Measurements from ENCODE around the gene OGFRL1.

Gene OGFRL1

GRCh38 chr6:71324194-71324785, 35.7 kb downstream of the OGFRL1 start:
- no peak for DNase-seq
- in situ Hi-C loops (cut with HindIII; ENCODE audit: low pct_ligation_motif_present, low pct_unique_long_range_greater_than_20kb, low sequenced_read_pairs), result no loop called here

DNA sequence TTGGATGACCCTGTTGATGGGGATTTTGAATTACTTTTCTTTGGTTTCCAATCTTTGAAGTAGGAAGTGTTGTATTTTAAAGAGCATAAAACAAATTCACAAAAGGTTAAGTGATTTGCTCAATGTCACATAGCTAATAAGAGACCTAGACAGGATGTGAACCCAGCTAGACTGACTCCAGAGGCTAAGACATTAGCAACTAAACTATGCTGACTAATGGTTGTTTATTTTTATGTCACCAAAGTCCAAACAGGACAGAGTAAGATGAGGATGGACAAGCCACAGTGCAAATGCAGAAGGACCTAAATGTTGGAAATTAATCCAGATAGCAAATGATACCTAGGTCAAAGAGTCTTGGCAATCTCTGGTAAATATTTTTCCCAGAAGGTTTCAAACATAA, 38.0 kb downstream of the OGFRL1 start:
- DNase-seq, result no peak
- in situ Hi-C loops (cut with HindIII; ENCODE audit: low pct_ligation_motif_present, low pct_unique_long_range_greater_than_20kb, low sequenced_read_pairs), result no loop called here

DNA sequence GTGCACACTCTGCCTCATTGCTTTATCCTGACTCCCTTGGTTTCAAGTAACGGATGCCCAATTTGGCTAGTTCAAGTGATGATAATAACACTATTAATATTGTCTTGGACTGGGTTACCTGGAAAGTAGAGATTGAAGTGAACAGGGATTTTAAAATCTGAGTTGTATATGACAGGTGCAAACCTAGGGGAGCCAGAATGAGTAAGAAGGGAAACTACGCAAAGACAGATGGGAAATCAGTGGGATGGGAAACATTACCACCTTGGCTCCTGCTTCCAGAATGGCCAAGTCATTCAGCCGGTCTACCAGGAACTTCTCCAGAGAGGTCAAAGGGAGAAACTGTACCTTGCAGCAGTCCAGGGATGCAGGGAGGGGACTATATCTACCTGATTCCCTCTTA, 41.9 kb downstream of the OGFRL1 start:
- DNase-seq, result no peak
- in situ Hi-C loops (cut with HindIII; ENCODE audit: low pct_ligation_motif_present, low pct_unique_long_range_greater_than_20kb, low sequenced_read_pairs), result no loop called here

DNA sequence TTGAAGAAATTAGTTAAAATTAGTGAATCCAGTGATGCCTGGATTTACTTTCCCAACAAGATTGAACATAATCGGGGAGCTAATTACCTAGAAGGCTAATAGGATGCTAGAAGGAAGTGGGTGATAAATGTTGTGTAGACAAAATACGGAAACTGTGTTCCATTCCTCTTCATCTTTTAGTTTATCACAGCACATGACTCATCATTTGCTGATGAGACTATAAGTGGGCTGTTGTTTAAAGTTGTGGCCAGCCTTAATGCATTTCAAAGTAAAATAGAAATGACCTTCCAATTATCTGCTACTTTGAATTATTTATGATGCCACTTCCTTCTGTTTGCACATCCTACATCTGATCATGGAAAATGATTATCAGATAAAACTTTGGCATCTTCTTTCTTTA, 43.4 kb downstream of the OGFRL1 start:
- in situ Hi-C loops (cut with HindIII; ENCODE audit: low pct_ligation_motif_present, low pct_unique_long_range_greater_than_20kb, low sequenced_read_pairs), result no loop called here

GRCh38 chr6:71333050-71333449, 44.4 kb downstream of the OGFRL1 start:
- in situ Hi-C loops (cut with HindIII; ENCODE audit: low pct_ligation_motif_present, low pct_unique_long_range_greater_than_20kb, low sequenced_read_pairs), result no loop called here

More for the DNA sequence above, 43.4 kb downstream of the OGFRL1 start:
- no peak for DNase-seq

GRCh38 chr6:71333697-71334096, 45.1 kb downstream of the OGFRL1 start:
- in situ Hi-C loops (cut with HindIII; ENCODE audit: low pct_ligation_motif_present, low pct_unique_long_range_greater_than_20kb, low sequenced_read_pairs), result no loop called here
- peak; percentile 88 for DNase-seq

More at GRCh38 chr6:71333050-71333449, 44.4 kb downstream of the OGFRL1 start:
- DNase-seq, result no peak

DNA sequence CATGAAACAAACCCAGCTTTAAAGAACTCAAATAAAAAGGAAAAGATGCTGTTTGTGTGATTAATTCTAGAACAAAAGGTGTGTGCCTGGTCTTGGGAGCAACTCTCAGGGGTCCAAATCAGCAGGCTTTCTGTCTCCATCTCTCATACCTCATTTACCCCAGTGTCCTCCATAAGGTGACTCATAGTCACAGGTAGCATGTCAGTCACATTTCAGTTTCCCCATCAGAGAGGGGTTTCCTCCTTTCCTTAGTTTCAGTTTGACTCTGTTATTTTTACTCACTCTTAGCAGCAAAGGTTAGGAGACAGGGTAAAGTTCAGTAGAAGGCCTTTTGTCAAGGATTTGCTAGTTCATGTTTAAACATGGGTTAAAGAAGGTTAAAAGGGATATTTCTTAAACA, 46.2 kb downstream of the OGFRL1 start:
- in situ Hi-C loops (cut with HindIII; ENCODE audit: low pct_ligation_motif_present, low pct_unique_long_range_greater_than_20kb, low sequenced_read_pairs), result no loop called here
- peak; percentile 33 for DNase-seq

GRCh38 chr6:71335544-71335943, 46.9 kb downstream of the OGFRL1 start:
- DNase-seq, result no peak
- in situ Hi-C loops (cut with HindIII; ENCODE audit: low pct_ligation_motif_present, low pct_unique_long_range_greater_than_20kb, low sequenced_read_pairs), result no loop called here

DNA sequence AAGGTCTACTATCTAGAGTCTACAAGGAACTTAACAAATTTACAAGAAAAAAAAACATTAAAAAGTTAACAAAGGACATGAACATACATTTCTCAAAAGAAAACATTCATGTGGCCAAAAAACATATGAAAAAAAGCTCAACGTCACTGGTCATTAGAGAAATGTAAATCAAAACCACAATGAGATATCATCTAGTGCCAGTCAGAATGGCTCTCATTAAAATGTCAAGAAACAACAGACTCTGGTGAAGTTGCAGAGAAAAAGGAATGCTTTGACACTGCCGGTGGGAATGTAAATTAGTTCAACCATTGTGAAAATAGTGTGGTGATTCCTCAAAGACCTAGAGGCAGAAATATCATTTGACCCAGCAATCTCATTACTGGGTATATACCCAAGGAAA, 48.3 kb downstream of the OGFRL1 start:
- no peak for DNase-seq
- in situ Hi-C loops (cut with HindIII; ENCODE audit: low pct_ligation_motif_present, low pct_unique_long_range_greater_than_20kb, low sequenced_read_pairs), result no loop called here

DNA sequence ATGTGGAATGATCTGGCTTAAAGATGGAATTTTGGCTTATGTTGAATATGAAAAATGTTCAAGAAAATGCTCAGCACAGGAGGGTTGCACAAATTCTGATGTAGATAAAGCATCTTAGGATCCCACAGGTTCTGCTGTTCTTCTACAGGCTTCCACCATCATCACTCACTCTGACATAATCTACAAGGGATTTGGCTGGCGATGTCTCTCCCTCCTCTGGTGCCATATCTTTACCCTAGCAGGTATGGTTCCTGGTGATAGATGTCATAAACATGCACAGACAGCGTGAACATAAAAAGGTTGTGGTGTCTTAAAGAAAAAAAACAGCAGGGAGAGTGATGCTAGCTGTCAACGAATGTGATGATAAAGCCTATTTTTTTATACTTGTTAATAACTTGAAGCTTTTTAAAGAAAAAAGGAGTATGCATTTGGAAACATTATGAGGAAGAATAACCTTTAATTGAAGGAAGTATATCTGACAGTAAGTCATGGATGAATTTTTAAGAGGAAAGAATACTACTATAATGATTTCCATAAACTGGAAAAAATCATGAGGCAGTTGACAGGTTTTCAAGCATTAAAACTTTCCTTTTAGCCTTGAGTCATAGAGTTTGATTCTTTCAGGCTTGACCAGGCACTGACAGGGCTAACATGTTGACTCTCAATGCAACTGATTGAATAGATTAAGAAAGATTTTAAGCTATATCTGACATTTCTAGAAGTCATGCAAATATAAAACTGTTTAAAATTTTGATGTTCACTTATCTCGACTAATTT, 50.1 kb downstream of the OGFRL1 start:
- in situ Hi-C loops (cut with HindIII; ENCODE audit: low pct_ligation_motif_present, low pct_unique_long_range_greater_than_20kb, low sequenced_read_pairs), result no loop called here
- no peak for DNase-seq

- no peak for DNase-seq
- in situ Hi-C loops (cut with HindIII; ENCODE audit: low pct_ligation_motif_present, low pct_unique_long_range_greater_than_20kb, low sequenced_read_pairs), result no loop called here
Observed at GRCh38 chr6:71342772-71343171, 54.2 kb downstream of the OGFRL1 start.

DNA sequence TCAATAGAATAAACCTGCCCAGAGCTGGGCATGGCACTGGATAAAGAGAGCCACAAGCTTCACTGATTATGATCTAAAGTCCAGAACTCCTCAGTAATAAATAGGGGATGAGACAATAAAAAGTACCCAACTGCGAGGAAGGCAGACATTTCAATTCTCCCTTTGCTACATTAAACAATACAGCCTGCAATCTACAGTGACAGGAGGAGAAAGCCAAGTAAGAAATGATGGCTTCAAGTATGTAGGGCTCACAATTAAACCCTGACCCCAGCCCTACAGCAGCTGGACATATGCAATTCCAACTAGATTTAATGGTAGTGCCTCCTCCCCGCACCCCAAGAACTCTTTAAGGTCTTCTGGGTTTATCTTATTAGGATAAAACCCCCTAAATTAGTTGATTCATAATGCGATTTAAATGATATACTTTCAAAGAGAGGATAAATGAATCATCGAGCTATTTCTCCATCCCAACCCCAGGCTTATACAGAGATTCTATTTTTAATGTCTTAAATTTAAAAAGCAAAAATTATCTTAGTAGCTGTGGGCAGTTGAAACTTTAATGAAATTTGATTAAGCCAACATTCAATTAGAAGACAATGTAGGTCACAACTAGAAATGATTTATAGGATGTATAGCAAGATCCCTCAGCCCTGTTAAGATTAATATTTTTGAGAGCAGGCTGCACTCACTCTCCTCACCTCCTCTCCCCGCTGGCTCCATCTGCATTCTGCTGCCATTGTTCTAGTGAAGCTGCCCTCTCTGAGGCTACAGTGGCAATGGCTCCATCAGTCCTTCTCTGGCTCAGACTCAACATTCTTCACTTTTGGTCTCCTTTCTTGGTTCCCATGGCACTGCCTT, 57.1 kb downstream of the OGFRL1 start:
- DNase-seq, result no peak

DNA sequence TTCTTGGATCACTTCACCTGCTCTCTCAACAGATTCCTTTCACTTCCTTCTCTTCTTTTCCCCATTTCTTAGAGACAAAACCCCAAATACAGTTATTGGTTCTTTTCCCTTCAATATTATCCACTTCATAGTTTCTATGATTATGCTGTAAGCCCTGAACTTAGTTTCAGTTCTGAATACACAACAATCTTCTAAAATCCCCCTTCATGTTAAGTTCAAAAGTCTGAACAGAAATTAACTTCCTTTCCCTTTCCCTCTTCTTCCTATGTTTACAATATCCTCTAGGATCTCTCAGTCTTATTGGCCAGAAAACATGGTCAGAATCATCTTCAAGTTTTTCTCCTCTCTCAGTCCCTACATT, 57.7 kb downstream of the OGFRL1 start:
- DNase-seq, result no peak
- in situ Hi-C loops (cut with HindIII; ENCODE audit: low pct_ligation_motif_present, low pct_unique_long_range_greater_than_20kb, low sequenced_read_pairs), result no loop called here

More for the DNA sequence above, 57.1 kb downstream of the OGFRL1 start:
- in situ Hi-C loops (cut with HindIII; ENCODE audit: low pct_ligation_motif_present, low pct_unique_long_range_greater_than_20kb, low sequenced_read_pairs), result no loop called here

GRCh38 chr6:71347119-71347518, 58.5 kb downstream of the OGFRL1 start:
- in situ Hi-C loops (cut with HindIII; ENCODE audit: low pct_ligation_motif_present, low pct_unique_long_range_greater_than_20kb, low sequenced_read_pairs), result no loop called here
- no peak for DNase-seq

- in situ Hi-C loops (cut with HindIII; ENCODE audit: low pct_ligation_motif_present, low pct_unique_long_range_greater_than_20kb, low sequenced_read_pairs), result no loop called here
- peak; percentile 43 for DNase-seq
Observed at GRCh38 chr6:71349395-71349794, 60.8 kb downstream of the OGFRL1 start.

DNA sequence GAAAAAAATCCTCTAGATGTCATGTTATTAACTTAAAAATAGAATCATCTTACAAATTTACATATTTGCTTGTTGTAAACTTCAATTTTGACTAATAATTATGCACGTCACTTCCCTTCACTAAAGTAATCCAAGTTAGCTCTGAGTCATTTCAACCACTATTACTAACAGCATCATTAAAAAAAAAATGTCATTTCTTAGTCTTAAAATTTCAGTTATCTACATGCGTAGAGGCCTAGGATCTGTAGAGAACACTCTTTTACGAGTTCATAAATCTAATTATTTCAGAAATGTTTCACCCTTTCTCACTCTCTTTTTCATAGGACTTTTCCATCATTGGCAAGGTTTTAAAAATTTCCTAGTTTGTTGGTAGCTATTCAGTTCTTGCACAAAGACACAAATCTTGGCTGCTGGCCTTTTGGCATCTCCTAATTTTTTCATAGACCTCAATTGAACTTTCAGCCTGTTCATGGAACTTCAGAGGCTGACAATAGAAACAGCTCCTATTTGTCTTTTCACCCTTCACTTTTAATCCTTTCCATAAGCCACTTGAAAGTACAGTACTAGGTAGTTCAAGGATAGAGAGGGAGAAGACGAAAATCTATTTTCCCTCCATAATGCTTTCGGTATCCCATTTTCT, 61.5 kb downstream of the OGFRL1 start:
- in situ Hi-C loops (cut with HindIII; ENCODE audit: low pct_ligation_motif_present, low pct_unique_long_range_greater_than_20kb, low sequenced_read_pairs), result no loop called here
- no peak for DNase-seq

GRCh38 chr6:71351190-71351589, 62.6 kb downstream of the OGFRL1 start:
- in situ Hi-C loops (cut with HindIII; ENCODE audit: low pct_ligation_motif_present, low pct_unique_long_range_greater_than_20kb, low sequenced_read_pairs), result no loop called here
- DNase-seq, result no peak
